Spleen (tissue), 11 donors: ENCODE measurements around the gene MOG. TPM values are rescaled to one million over a fixed set of nuclear protein-coding genes. Genes with fewer than 3 reads are reported as not detected.

Experiments
- DNase-seq: peaks from one replicate; pipeline ENCODE4 v3.0.0-alpha.2; 2020
- H3K27ac ChIP-seq, 8 donors: fragments of 200-600 bp; sonication (generic) in 7 of 8; 1 replicate in 4 of 8; 2 replicates in 4 of 8; pipeline versions ENCODE4 v1.5.0 to v1.8.0; 2016 to 2021; ENCODE audit warnings: inconsistent platforms in 4 of 8, mild to moderate bottlenecking in 4 of 8, moderate library complexity in 1 of 8
- H3K27me3 ChIP-seq, 7 donors: fragments of 200-600 bp; sonication (generic) in 6 of 7; replicated peaks in 1 of 7; 1 replicate in 4 of 7; 2 replicates in 3 of 7; pipeline versions ENCODE4 v1.5.0 to v1.8.0; 2016 to 2021; ENCODE audit warnings: inconsistent platforms in 3 of 7, mild to moderate bottlenecking in 1 of 7
- H3K36me3 ChIP-seq, 6 donors: fragments of 200-600 bp; sonication (generic) in 5 of 6; 1 replicate in 4 of 6; 2 replicates in 2 of 6; pipeline versions ENCODE4 v1.5.0 to v1.8.0; 2016 to 2021; ENCODE audit warnings: inconsistent platforms in 2 of 6
- H3K4me1 ChIP-seq, 6 donors: fragments of 200-600 bp; sonication (generic) in 5 of 6; 1 replicate in 3 of 6; 2 replicates in 3 of 6; pipeline versions ENCODE4 v1.5.0 to v1.8.0; 2016 to 2021; ENCODE audit warnings: inconsistent platforms in 3 of 6
- H3K4me3 ChIP-seq, 8 donors: fragments of 200-600 bp; sonication (generic) in 7 of 8; 1 replicate in 4 of 8; 2 replicates in 4 of 8; pipeline versions ENCODE4 v1.5.0 to v1.8.0; 2016 to 2021; ENCODE audit warnings: inconsistent platforms in 4 of 8, mild to moderate bottlenecking in 4 of 8, moderate library complexity in 2 of 8
- H3K9me3 ChIP-seq, 8 donors: fragments of 200-600 bp; sonication (generic) in 7 of 8; 1 replicate in 4 of 8; 2 replicates in 4 of 8; pipeline versions ENCODE4 v1.5.0 to v1.8.0; 2016 to 2021; ENCODE audit warnings: inconsistent platforms in 4 of 8
- CTCF ChIP-seq, 11 experiments: fragments of 200-600 bp in 7 of 11; fragments of 450-650 bp in 4 of 11; sonication (generic) in 4 of 11; IDR thresholded peaks in 8 of 11; conservative IDR thresholded peaks in 3 of 11; 1 replicate in 7 of 11; 2 replicates in 4 of 11; pipeline versions ENCODE4 v1.4.0 to v1.8.0; 2016 to 2021; ENCODE audit warnings: antibody characterized with exemption in 11 of 11, inconsistent platforms in 4 of 11, mild to moderate bottlenecking in 1 of 11
- POLR2A ChIP-seq, 3 donors: fragments of 450-650 bp; IDR thresholded peaks; one replicate each; pipeline ENCODE4 v1.5.1; 2017; ENCODE audit warnings: antibody characterized with exemption in 3 of 3, mild to moderate bottlenecking in 1 of 3
- POLR2AphosphoS5 ChIP-seq, 3 donors: sonication (generic); formaldehyde crosslinking; IDR thresholded peaks; one replicate each; pipeline ENCODE4 v1.5.1; 2017; ENCODE audit warnings: antibody characterized with exemption in 3 of 3
- WGBS, 5 donors: extraction: QIAGEN DNeasy Blood & Tissue Kit in 3 of 5; methylation state at CpG; one replicate each; pipeline versions ENCODE4 v1.1.5 to v1.1.7; 2013 to 2018; 5-methylcytosine and 5-hydroxymethylcytosine counted together
- intact Hi-C: fragments of 100-400 bp; cut with DNase I; formaldehyde crosslinking; loops from one replicate; pipeline ENCODE4 v1.15.0; 2023; ENCODE audit warnings: low total_unique reads
- polyA plus RNA-seq, 3 donors: library from polyadenylated mRNA; stranded (reverse); fragments of 200-250 nt; gene quantifications; one replicate each; pipeline ENCODE4 v1.2.1, GENCODE V29; 2013
- total RNA-seq, 7 donors: library from RNA; depleted of rRNA in 3 of 7; stranded (reverse); fragments of >200 nt in 3 of 7; fragmentation: NEBNext Ultra II Directional in 4 of 7; extraction: Animal tissue kit (Norgen Biotek cat#: 25700) in 4 of 7; gene quantifications; one replicate each; pipeline versions ENCODE4 v1.1.0 to v1.2.1, GENCODE V29; 2016 to 2021
- donor health status: healthy with polysubstance abuse.
- donor health status: DM: no; HTN: no; CAD: no; lungs with moderate emphysema.
- donor health status: DM: no; HTN: no; CAD: no.
- donor health status: Bipolar disorder and iron deficiency.
- donor health status: healthy.
- donor health status: DM: no; HTN: no; CAD: no.
- donor health status: DM: yes; HTN: yes; CAD: no.

MOG gene
- total and polyA plus RNA-seq, 10 donors, result not detected

- intact Hi-C loops, result no loop called here
- Histone ChIP-seq H3K9me3 (no peaks in the 10 kb centered on the region), H3K4me1 (peaks cover 9 to 58% (median 41%) of the 10 kb centered on the region in 6 donors), H3K27me3 (peaks cover 0 to 22% (median 0%) of the 10 kb centered on the region in 7 donors), H3K4me3 (no peak overlapping the region), H3K27ac (peak overlapping the region in 4 of 8 donors; percentile 26 to 84 (median 60)), H3K36me3 (peaks cover 0 to 36% (median 18%) of the 10 kb centered on the region in 6 donors)
- DNase-seq, result no peak
- WGBS, 5 donors, result 54 to 66% (median 61%) methylated on average over 7 of the region's 7 CpGs
- no peak for TF ChIP-seq POLR2A (IDR thresholded peaks at IDR 0.05)
- no peak for TF ChIP-seq POLR2AphosphoS5 (IDR thresholded peaks at IDR 0.05)
- TF ChIP-seq CTCF (IDR thresholded peaks at IDR 0.05 in 8 of 11, conservative IDR thresholded peaks at IDR 0.05 in 3 of 11), result no peak
These were observed 31.5 kb upstream of the MOG start for GRCh38 chr6:29625337-29625930.

GRCh38 chr6:29626948-29627754 lies 29.7 kb upstream of the MOG start:
- peaks cover 15 to 75% (median 58%) of the 10 kb centered on the region in 6 donors for H3K4me1 ChIP-seq
- peaks cover 0 to 19% (median 2%) of the 10 kb centered on the region in 6 donors for H3K36me3 ChIP-seq
- WGBS, 5 donors, result 27 to 66% (median 30%) methylated on average over 15 to 31 of the region's 31 CpGs
- H3K27me3 ChIP-seq, result peaks cover 0 to 35% (median 0%) of the 10 kb centered on the region in 7 donors
- H3K27ac ChIP-seq, result peak overlapping the region; percentile 57 to 84 (median 80)
- DNase-seq, result peak; percentile 79
- TF ChIP-seq POLR2AphosphoS5 (IDR thresholded peaks at IDR 0.05), result no peak
- TF ChIP-seq POLR2A (IDR thresholded peaks at IDR 0.05), result no peak
- no peak for TF ChIP-seq CTCF (IDR thresholded peaks at IDR 0.05 in 8 of 11, conservative IDR thresholded peaks at IDR 0.05 in 3 of 11)
- H3K9me3 ChIP-seq, result no peaks in the 10 kb centered on the region
- intact Hi-C loops, result no loop called here
- peak overlapping the region; percentile 43 to 84 (median 60) for H3K4me3 ChIP-seq

- Histone ChIP-seq H3K36me3 (peaks cover 0 to 12% (median 0%) of the 10 kb centered on the region in 6 donors), H3K4me3 (peak overlapping the region; percentile 44 to 84 (median 60)), H3K27ac (peak overlapping the region; percentile 57 to 84 (median 80)), H3K4me1 (peaks cover 15 to 80% (median 60%) of the 10 kb centered on the region in 6 donors), H3K27me3 (peaks cover 0 to 43% (median 0%) of the 10 kb centered on the region in 7 donors), H3K9me3 (no peaks in the 10 kb centered on the region)
- 1 to 4% (median 1%) methylated on average over 39 to 50 of the region's 51 CpGs for WGBS, 5 donors
- peak; percentile 90 for DNase-seq
- intact Hi-C loops, result no loop called here
- no peak for TF ChIP-seq CTCF (IDR thresholded peaks at IDR 0.05 in 8 of 11, conservative IDR thresholded peaks at IDR 0.05 in 3 of 11)
- TF ChIP-seq POLR2AphosphoS5 (IDR thresholded peaks at IDR 0.05), result peak; percentile 89 to 96 (median 93)
- TF ChIP-seq POLR2A (IDR thresholded peaks at IDR 0.05), result peak in 1 of 3 donors; percentile 57
These were observed 29.0 kb upstream of the MOG start for GRCh38 chr6:29627755-29628418.
